Measurements from ENCODE around the gene SH3BP4.

Gene SH3BP4

DNA sequence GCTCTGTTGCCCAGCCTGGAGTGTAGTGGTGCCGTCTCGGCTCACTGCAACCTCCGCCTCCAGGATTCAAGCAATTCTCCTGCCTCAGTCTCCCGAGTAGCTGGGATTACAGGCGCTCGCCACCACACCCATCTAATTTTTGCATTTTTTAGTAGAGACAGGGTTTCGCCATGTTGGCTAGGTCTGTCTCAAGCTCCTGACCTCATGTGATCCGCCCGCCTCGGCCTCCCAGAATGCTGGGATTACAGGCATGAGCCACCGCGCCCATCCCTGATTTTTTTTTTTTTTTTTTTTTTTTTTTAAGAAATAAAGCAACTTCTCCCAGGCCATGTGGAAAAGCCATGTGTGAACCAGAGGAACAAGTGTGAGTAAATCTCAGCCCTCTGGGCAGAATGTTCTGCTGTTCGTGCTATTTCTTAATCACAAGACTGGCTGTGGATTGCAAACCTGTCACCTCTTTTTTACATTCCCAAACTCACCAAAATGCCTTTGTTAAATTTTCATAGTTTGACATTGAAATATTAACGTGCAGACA lies 6.4 kb upstream of the SH3BP4 start:
- DNase-seq, result no peak

DNA sequence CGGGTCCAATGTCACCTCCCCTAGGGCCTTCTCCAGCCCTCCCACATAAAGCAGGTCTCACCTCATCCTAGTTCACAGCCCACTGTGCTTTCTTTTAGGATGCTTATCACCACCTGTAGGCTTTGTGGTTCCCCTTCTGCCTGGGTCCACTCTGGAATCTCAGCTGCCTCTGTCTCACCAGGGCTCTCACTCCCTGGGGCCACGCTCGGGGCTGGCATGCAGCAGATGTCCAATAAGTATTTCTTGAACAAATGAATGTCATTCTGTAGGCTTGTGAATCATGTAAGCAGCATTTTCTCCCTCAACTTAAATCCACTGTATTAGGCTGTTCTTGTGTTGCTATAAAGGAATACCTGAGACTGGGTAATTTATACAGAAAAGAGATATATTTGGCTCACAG lies 4.3 kb upstream of the SH3BP4 start:
- DNase-seq, result no peak

DNA sequence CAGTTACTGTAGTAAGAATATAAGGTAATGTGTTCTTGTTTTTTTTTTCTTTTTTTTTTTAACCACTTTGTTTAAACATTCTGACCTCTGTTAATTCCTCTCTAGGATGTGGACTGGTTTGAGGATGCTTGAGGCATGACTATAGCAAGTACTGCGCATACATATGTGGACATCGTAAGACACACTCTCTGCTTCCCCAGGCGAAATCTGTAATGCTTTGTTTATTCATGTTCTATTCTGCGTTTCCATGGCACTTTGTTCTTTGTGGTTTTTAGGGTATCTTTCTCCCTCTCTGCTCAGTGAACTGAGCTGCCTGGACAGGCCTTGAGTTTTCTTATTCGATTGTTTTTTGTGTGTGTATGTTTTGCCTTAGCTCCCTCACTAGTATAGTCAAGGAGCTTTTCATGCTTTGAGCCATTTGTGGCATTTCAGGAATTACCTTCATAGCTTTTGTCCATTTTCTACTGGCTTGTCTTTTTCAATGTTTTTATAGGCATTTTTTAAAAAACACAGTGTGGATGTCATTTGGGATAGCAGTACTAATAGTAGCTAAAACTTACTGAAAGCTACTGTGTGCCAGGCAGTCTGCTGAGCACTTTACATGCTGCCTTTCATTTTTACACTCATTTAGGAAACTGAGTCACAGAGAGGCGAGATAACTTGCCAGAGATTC lies 1.9 kb upstream of the SH3BP4 start:
- peak in 1 of 3 experiments; percentile 31 for DNase-seq

- no peak for DNase-seq
Observed at GRCh38 chr2:234950435-234950729, 1.4 kb upstream of the SH3BP4 start.

GRCh38 chr2:234950730-234951663 lies 820 bp upstream of the SH3BP4 start:
- DNase-seq, result no peak

GRCh38 chr2:234952270-234953115 lies 676 bp downstream of the SH3BP4 start:
- peak; percentile 6 to 70 (median 65) for DNase-seq

DNA sequence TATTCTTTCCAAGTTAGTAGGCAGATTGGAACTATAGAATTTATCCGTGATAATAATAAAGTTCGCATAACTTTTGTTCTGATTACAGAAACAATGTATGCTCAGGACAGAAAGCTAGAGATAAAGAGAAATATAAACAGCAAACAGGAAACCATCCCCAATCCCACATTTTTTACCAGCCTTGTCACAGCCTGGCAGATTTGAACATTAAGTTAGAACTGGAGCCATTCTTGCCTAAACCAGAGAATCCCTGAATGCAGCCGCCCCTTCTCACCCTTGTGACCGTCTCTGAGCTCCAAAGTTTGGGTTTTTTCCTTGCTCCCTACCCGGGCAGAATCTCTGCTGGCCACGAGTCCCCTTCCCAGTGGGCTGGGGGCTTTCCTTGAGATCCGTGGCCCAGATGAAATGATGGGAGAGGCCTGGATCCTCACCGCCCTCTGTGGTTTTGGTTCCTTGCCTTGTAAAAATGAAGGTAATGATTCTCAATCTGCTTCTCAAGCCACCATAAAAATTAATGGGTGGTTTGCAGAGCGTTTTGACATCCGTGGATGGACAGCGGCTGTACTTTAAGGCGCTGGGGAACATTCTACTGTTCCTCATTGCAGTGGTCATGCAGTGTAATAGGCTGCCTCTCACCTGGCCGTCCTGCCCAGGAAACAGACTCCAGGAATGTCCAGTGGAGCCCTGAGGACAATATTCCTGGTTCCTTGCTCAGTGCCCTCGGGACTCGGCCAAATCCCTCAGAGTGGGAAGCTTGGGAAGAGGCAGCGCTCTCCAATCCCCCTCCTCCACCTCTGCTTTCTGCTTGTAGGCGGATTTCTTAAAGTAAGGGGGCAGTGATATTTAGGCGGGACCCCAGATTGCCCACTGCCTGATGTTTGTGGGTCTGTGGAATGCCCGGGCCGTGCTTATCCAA lies 1.6 kb downstream of the SH3BP4 start:
- peak in 2 of 3 experiments; percentile 40 to 65 for DNase-seq

GRCh38 chr2:234954551-234954992 lies 2.8 kb downstream of the SH3BP4 start:
- peak in 1 of 3 experiments; percentile 37 for DNase-seq

GRCh38 chr2:234955091-234955591 lies 3.3 kb downstream of the SH3BP4 start:
- peak in 2 of 3 experiments; percentile 39 to 56 for DNase-seq

- DNase-seq, result peak in 1 of 3 experiments; percentile 56
Observed at GRCh38 chr2:234955971-234956509, 4.2 kb downstream of the SH3BP4 start.

- DNase-seq, result no peak
Observed at GRCh38 chr2:234957834-234958135, 6.0 kb downstream of the SH3BP4 start.

DNA sequence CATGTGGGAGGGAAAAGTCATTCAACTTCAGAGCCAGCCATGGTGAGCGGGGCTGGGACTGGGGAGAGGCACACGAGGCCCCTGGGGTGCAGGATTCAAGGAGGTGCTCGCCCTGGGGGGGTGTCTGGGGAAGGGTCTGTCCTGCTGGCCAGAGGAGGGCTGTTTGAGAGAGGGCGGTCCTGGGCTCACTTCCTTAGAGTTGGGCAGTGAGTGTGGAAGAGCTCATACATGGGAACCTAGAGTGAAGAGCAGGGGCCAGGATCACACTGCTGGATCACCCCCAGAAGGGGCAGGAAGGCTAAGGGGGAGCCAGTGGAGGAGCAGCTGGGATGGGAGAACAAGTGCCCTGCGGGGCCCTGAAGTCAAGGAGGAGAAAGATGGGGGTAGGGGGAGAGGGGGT lies 6.5 kb downstream of the SH3BP4 start:
- no peak for DNase-seq

DNA sequence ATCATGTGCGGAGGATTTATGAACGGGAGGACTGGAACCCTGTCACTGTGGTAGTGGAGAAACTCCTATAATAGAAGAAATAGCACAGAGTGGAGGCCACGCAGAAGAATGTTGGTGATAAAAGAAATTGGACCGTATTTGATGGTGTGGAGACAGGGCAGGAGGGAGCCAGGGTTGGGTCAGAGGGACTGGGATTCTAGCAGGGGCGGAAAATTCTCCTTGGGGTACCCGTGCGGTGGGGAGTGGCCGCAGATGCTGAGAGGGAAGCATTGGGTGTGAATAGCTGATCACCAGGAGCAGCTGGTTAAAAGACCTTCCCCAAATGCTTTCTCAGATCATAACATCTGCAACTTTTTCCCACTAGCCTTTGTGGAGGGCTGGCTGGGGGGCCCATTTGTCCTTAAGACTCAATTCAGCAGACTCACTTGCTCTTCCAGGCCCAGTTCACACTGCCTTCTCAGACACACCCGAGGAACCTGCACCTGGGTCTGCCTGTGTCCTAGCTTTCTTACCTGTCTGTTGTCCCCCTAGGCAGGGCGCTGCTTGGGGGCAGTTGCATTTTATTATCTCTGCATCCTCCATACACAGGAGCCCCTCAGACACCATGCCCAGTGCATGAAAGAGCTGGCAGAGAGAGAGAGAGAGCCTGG lies 7.1 kb downstream of the SH3BP4 start:
- no peak for DNase-seq

DNA sequence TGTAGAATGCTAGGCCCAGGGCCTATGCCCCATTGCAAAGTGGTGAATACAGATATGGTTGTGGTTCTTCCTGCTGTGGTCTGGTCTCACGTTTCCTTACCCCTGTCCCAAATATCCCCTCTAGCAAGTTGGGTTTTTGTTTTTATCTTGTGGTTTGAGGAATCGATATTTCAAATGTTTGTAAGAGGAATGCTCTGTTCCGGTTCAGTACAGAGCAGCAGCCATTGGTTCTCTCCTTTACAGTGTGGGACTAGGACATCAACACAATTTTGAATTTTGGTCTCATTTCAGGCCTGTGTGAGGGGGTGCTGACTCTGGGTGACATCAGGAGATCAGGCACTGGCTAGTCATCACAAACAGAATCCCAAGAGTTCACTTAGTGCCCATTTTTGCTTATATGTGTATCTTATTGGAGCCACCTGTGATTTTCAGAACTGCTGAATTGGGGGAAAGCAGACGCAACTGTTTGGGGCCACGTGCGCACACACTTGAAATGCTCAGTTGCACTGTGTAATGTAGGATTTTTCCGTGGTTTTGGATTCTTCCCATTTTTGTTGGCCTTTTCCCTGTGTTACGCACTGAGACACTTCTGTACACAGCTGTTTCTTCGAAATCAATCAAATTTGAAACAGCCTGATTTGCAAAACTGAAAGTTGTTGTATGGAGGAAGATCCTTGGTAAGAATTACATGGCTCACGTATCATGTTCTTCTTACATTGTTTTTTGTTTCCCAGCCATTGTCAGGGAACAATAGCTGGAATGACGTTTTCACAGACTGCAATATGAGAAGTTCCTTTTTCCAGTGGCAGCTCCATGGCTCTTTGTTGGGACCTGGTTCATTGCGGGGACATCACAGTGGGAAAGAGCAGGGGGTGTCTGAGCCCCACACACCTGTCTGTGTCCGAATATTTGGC lies 8.6 kb downstream of the SH3BP4 start:
- DNase-seq, result peak in 2 of 3 experiments; percentile 12 to 16

GRCh38 chr2:234961784-234962183 lies 10.0 kb downstream of the SH3BP4 start:
- no peak for DNase-seq

DNA sequence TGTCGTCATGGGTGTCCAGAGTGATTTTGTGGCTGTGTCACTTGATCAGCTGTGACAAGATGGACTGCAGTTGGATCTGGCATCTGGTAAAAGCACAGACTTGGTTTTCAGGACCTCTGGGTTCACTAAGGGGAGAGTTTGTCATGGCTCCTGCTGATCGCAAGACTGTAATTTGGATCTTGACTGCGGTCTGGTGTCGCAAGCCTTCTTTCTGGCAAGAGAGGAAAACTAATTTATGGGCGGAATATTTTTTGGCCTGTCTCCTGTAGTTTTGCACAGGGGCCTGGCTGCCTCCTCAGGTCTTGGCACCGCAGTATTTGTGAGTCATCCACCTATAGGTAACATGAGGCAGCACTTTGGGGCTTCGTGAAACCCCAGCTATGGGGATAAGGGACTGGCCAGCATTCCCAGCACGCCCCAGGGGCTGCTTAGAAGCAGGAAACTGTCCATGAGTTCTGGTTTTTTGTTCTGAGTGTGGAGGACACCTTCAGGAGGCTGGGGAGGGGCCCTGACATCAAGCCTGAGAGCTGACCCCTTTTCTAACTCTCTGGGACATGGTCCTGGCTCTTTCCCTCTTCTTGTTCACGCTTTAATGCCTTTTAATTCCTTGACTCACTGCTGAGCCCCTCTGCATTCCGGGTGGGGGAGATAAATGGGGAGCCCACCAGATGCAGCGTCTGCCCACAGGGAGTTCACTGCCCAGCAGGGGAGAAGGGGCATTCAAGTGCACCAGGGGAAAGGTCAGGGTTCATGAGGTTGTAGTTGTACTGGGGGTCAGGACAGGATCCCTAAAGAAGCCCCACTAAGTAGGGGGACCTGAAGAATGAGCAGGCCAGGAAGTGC lies 12.2 kb downstream of the SH3BP4 start:
- DNase-seq, result no peak

DNA sequence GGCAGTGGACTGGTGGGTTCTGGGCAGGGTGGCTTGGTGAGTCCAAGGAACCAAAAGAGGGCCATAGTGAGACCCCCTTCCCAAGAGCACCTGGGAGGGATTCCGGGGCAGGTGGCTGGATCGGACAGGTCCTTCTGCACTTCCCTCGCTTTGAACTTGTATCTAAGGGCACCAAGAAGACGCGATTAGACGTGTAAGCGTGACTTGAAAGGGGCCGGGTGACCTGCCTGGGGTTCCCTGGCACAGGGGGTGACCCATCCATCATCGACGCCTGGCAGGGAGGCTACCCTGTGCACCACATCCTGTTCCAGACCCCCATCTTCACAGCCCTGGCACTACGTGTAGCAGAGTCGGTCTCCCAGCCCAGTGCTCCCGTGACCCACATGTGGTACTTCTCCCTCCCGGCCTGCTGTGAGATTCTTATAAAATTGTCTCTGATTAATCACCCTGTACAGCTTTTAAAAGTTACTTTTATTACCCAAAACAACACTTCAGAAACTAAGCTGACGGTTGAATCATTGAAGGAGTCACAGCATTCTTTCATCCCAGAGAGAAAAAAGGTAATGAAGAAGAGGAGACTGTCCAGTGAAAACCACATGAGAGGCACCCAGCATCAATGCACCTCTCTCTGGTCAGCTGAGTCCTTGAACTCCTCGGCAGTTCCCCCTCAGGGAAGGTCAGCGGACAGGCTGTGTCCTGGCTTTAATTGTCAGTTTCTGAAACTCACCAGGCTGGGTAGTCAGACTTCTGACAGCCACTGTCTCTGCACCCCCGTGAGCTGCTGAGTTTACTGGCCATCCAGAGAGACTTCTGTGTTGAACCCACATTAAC lies 13.0 kb downstream of the SH3BP4 start:
- DNase-seq, result no peak

- no peak for DNase-seq
Observed at GRCh38 chr2:234966340-234966739, 14.5 kb downstream of the SH3BP4 start.

All from NCI-H1417 (cell line).